Astrocyte (in vitro differentiated cells and primary cell): Measurements from ENCODE around the gene COX8A. TPM values are rescaled to one million over a fixed set of nuclear protein-coding genes. Genes with fewer than 3 reads are reported as not detected.

Experiments
- DNase-seq: peaks from one replicate; pipeline ENCODE4 v3.0.0-alpha.2; 2010; ENCODE audit warnings: low read depth
- FAIRE-seq: peaks from 2 replicates; lab custom pipeline; 2011; peaks lifted over from hg19 to GRCh38; lab: Jason Lieb, UNC
- H2AFZ ChIP-seq: 2 replicates; pipeline ENCODE4 v1.6.0; 2012; ENCODE audit warnings: low read depth, low read length, inconsistent platforms
- H3K27ac ChIP-seq: 2 replicates; pipeline ENCODE4 v1.5.1; 2011; ENCODE audit warnings: low read depth, low read length, inconsistent platforms
- H3K27me3 ChIP-seq: 2 replicates; pipeline ENCODE4 v1.6.0; 2011; ENCODE audit warnings: low read length, inconsistent platforms; ENCODE audit not compliant: insufficient read depth
- H3K36me3 ChIP-seq: 2 replicates; pipeline ENCODE4 v1.5.1; 2011; ENCODE audit warnings: low read length, inconsistent platforms; ENCODE audit not compliant: insufficient read depth
- H3K4me1 ChIP-seq: 2 replicates; pipeline ENCODE4 v1.5.1; 2011; ENCODE audit warnings: low read length, inconsistent platforms; ENCODE audit not compliant: insufficient read depth
- H3K4me2 ChIP-seq: 2 replicates; pipeline ENCODE4 v1.6.0; 2012; ENCODE audit warnings: low read length, inconsistent platforms
- H3K4me3 ChIP-seq: 2 replicates; pipeline ENCODE4 v1.5.1; 2011; ENCODE audit warnings: low read depth, mild to moderate bottlenecking, low read length, inconsistent platforms; ENCODE audit not compliant: insufficient read depth
- H3K79me2 ChIP-seq: 2 replicates; pipeline ENCODE4 v1.6.0; 2012; ENCODE audit warnings: mild to moderate bottlenecking, low read length, inconsistent platforms; ENCODE audit not compliant: insufficient read depth
- H3K9ac ChIP-seq: 2 replicates; pipeline ENCODE4 v1.6.0; 2012; ENCODE audit warnings: mild to moderate bottlenecking, low read length, inconsistent platforms
- H3K9me3 ChIP-seq: 2 replicates; pipeline ENCODE4 v1.5.1; 2012; ENCODE audit warnings: low read depth, mild to moderate bottlenecking, low read length, inconsistent platforms; ENCODE audit not compliant: insufficient read depth
- H4K20me1 ChIP-seq: 2 replicates; pipeline ENCODE4 v1.6.0; 2012; ENCODE audit warnings: low read length, inconsistent platforms; ENCODE audit not compliant: insufficient read depth
- H3K27ac Mint-ChIP-seq: one replicate; pipeline ENCODE4 v1.8.0; 2021; ENCODE audit warnings: mild to moderate bottlenecking, mixed read lengths; ENCODE audit not compliant: unreplicated experiment
- H3K27me3 Mint-ChIP-seq: one replicate; pipeline ENCODE4 v1.8.0; 2021; ENCODE audit warnings: low read depth, mixed read lengths; ENCODE audit not compliant: unreplicated experiment
- H3K36me3 Mint-ChIP-seq: one replicate; pipeline ENCODE4 v1.8.0; 2021; ENCODE audit warnings: low read depth, mixed read lengths; ENCODE audit not compliant: unreplicated experiment
- H3K4me1 Mint-ChIP-seq: one replicate; pipeline ENCODE4 v1.8.0; 2021; ENCODE audit warnings: low read depth, mixed read lengths; ENCODE audit not compliant: unreplicated experiment
- H3K4me3 Mint-ChIP-seq: one replicate; pipeline ENCODE4 v1.8.0; 2021; ENCODE audit warnings: mild to moderate bottlenecking, moderate library complexity, mixed read lengths; ENCODE audit not compliant: unreplicated experiment
- H3K9me3 Mint-ChIP-seq: one replicate; pipeline ENCODE4 v1.8.0; 2021; ENCODE audit warnings: mild to moderate bottlenecking, mixed read lengths; ENCODE audit not compliant: unreplicated experiment
- EZH2 ChIP-seq: IDR thresholded peaks from 2 replicates; pipeline ENCODE4 v1.6.1; 2012; ENCODE audit warnings: mild to moderate bottlenecking, low read length, inconsistent platforms; ENCODE audit not compliant: insufficient read depth
- total RNA-seq: library from RNA; stranded (reverse); gene quantifications from 2 replicates; pipeline ENCODE4 v1.2.1, GENCODE V29; 2021
- TF ChIP-seq, protein P1 (sequence below): IDR thresholded peaks from 2 replicates; pipeline ENCODE4 v1.5.1; 2011; ENCODE audit warnings: low read depth, mild to moderate bottlenecking, inconsistent platforms, low read length, moderate library complexity; ENCODE audit not compliant: insufficient read depth

Gene COX8A
- total RNA-seq, 1 donor from 2014 or later, result 274 TPM

GRCh38 chr11:63931045-63931444, 43.4 kb upstream of the COX8A start:
- no peak overlapping the region for H3K4me2 ChIP-seq
- DNase-seq (no peak), FAIRE-seq (no peak)
- H3K9ac ChIP-seq, result no peak overlapping the region
- H4K20me1 ChIP-seq, result no peaks in the 10 kb centered on the region
- Mint-ChIP-seq H3K27ac (no peak overlapping the region), H3K27me3 (peaks cover 24% of the 10 kb centered on the region), H3K36me3 (no peaks in the 10 kb centered on the region), H3K4me1 (peaks cover 3% of the 10 kb centered on the region), H3K4me3 (no peak overlapping the region), H3K9me3 (no peaks in the 10 kb centered on the region)
- H3K9me3 ChIP-seq, result no peaks in the 10 kb centered on the region
- H3K79me2 ChIP-seq, result no peaks in the 10 kb centered on the region
- H3K27ac ChIP-seq, result no peak overlapping the region
- TF ChIP-seq EZH2, result no peak
- TF ChIP-seq, protein P1, sequence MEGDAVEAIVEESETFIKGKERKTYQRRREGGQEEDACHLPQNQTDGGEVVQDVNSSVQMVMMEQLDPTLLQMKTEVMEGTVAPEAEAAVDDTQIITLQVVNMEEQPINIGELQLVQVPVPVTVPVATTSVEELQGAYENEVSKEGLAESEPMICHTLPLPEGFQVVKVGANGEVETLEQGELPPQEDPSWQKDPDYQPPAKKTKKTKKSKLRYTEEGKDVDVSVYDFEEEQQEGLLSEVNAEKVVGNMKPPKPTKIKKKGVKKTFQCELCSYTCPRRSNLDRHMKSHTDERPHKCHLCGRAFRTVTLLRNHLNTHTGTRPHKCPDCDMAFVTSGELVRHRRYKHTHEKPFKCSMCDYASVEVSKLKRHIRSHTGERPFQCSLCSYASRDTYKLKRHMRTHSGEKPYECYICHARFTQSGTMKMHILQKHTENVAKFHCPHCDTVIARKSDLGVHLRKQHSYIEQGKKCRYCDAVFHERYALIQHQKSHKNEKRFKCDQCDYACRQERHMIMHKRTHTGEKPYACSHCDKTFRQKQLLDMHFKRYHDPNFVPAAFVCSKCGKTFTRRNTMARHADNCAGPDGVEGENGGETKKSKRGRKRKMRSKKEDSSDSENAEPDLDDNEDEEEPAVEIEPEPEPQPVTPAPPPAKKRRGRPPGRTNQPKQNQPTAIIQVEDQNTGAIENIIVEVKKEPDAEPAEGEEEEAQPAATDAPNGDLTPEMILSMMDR, result no peak
- H3K27me3 ChIP-seq, result peaks cover 2% of the 10 kb centered on the region
- H3K4me1 ChIP-seq, result no peaks in the 10 kb centered on the region
- H3K36me3 ChIP-seq, result no peaks in the 10 kb centered on the region
- H3K4me3 ChIP-seq, result no peak overlapping the region
- no peak overlapping the region for H2AFZ ChIP-seq

GRCh38 chr11:63931876-63932275, 42.5 kb upstream of the COX8A start:
- H3K79me2 ChIP-seq, result no peaks in the 10 kb centered on the region
- no peak overlapping the region for H3K27ac ChIP-seq
- H3K36me3 ChIP-seq, result no peaks in the 10 kb centered on the region
- no peak overlapping the region for H3K27ac Mint-ChIP-seq
- TF ChIP-seq EZH2, result no peak
- TF ChIP-seq, protein P1, result no peak
- FAIRE-seq (no peak), DNase-seq (no peak)
- no peak overlapping the region for H3K9ac ChIP-seq
- H3K36me3 Mint-ChIP-seq, result no peaks in the 10 kb centered on the region
- H3K9me3 ChIP-seq, result no peaks in the 10 kb centered on the region
- peaks cover 3% of the 10 kb centered on the region for H3K4me1 Mint-ChIP-seq
- peaks cover 20% of the 10 kb centered on the region for H3K27me3 Mint-ChIP-seq
- no peak overlapping the region for H3K4me3 ChIP-seq
- peaks cover 2% of the 10 kb centered on the region for H3K27me3 ChIP-seq
- no peaks in the 10 kb centered on the region for H3K9me3 Mint-ChIP-seq
- no peaks in the 10 kb centered on the region for H4K20me1 ChIP-seq
- H3K4me3 Mint-ChIP-seq, result no peak overlapping the region
- H3K4me1 ChIP-seq, result no peaks in the 10 kb centered on the region
- no peak overlapping the region for H3K4me2 ChIP-seq
- H2AFZ ChIP-seq, result no peak overlapping the region

DNA sequence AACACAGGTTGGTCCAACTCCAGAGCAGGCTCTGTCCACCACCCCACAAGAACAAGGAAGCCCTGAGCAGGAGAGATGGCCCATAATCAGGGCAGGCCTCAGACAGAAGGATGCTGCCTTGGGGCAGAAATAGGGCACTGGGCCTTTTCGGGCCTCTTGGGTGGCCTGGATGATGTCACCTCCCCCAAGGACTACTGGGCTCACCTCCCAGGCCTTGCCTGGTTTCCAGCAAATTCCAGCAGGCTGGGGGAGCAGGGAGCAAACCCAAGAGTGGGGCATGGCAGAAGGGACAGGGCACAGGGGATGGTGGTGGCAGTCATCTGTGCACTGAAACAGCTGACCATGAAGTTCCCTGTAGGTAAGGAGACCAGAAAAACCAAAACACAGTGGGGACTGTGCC, 41.0 kb upstream of the COX8A start:
- peaks cover under 1% of the 10 kb centered on the region for H3K27me3 ChIP-seq
- no peaks in the 10 kb centered on the region for H3K9me3 Mint-ChIP-seq
- no peaks in the 10 kb centered on the region for H3K4me1 ChIP-seq
- no peak overlapping the region for H3K4me3 Mint-ChIP-seq
- H3K27me3 Mint-ChIP-seq, result peaks cover 8% of the 10 kb centered on the region
- no peak overlapping the region for H3K4me3 ChIP-seq
- H3K27ac Mint-ChIP-seq, result no peak overlapping the region
- H3K4me2 ChIP-seq, result no peak overlapping the region
- FAIRE-seq (no peak), DNase-seq (no peak)
- no peaks in the 10 kb centered on the region for H3K9me3 ChIP-seq
- peaks cover 3% of the 10 kb centered on the region for H3K4me1 Mint-ChIP-seq
- H4K20me1 ChIP-seq, result no peaks in the 10 kb centered on the region
- no peaks in the 10 kb centered on the region for H3K79me2 ChIP-seq
- no peak overlapping the region for H2AFZ ChIP-seq
- H3K27ac ChIP-seq, result no peak overlapping the region
- H3K9ac ChIP-seq, result no peak overlapping the region
- TF ChIP-seq, protein P1, result no peak
- no peak for TF ChIP-seq EZH2
- H3K36me3 Mint-ChIP-seq, result no peaks in the 10 kb centered on the region
- H3K36me3 ChIP-seq, result no peaks in the 10 kb centered on the region
